CD4-positive, CD25-positive, alpha-beta regulatory T cell (primary cell): ENCODE data around the gene APC. TPM values are rescaled to one million over a fixed set of nuclear protein-coding genes. Genes with fewer than 3 reads are reported as not detected.

Experiments
- ATAC-seq, 2 donors: fragments of 150-1000 bp; cut with Tn5 transposase; one replicate each; pipeline ENCODE4 v1.10.0; 2021; ENCODE audit warnings: low read depth in 2 of 2, moderate number of reproducible peaks in 2 of 2, moderate library complexity in 1 of 2
- DNase-seq, 3 donors: peaks; one replicate each; pipeline versions ENCODE4 v3.0.0 to v3.0.0-alpha.2; 2012 to 2022; ENCODE audit warnings: mixed read lengths in 1 of 3
- H3K27ac ChIP-seq: one replicate; pipeline ENCODE4 v1.7.0; 2013; ENCODE audit warnings: mild to moderate bottlenecking, low read length; ENCODE audit not compliant: insufficient read depth, poor library complexity, severe bottlenecking
- H3K27me3 ChIP-seq: one replicate; pipeline ENCODE4 v1.7.0; 2013; ENCODE audit warnings: low read length; ENCODE audit not compliant: control insufficient read depth, insufficient read depth
- H3K36me3 ChIP-seq: one replicate; pipeline ENCODE4 v1.7.0; 2013; ENCODE audit warnings: mild to moderate bottlenecking, low read length, moderate library complexity; ENCODE audit not compliant: control insufficient read depth, insufficient read depth
- H3K4me1 ChIP-seq: 2 replicates; pipeline ENCODE4 v1.7.0; 2013; ENCODE audit warnings: mild to moderate bottlenecking, low read length; ENCODE audit not compliant: insufficient read depth, control insufficient read depth, poor library complexity, severe bottlenecking
- H3K4me3 ChIP-seq: one replicate; pipeline ENCODE4 v1.7.0; 2013; ENCODE audit warnings: low read depth, mild to moderate bottlenecking, low read length, moderate library complexity
- H3K9me3 ChIP-seq, 2 experiments: 1 replicate in 1 of 2; 2 replicates in 1 of 2; pipeline ENCODE4 v1.7.0; 2013; ENCODE audit warnings: low read length in 2 of 2, mild to moderate bottlenecking in 1 of 2, moderate library complexity in 1 of 2; ENCODE audit not compliant: control insufficient read depth in 2 of 2
- H3K27ac Mint-ChIP-seq, 3 donors: one replicate each; pipeline ENCODE4 v1.8.0; 2020 to 2022; ENCODE audit warnings: mild to moderate bottlenecking in 3 of 3, mixed read lengths in 3 of 3, moderate library complexity in 2 of 3
- H3K27me3 Mint-ChIP-seq: one replicate; pipeline ENCODE4 v1.8.0; 2022; ENCODE audit warnings: mild to moderate bottlenecking, mixed read lengths
- H3K36me3 Mint-ChIP-seq: one replicate; pipeline ENCODE4 v1.8.0; 2020; ENCODE audit warnings: mixed read lengths
- H3K4me1 Mint-ChIP-seq, 4 donors: one replicate each; pipeline ENCODE4 v1.8.0; 2020 to 2022; ENCODE audit warnings: mixed read lengths in 4 of 4, mild to moderate bottlenecking in 1 of 4
- H3K4me3 Mint-ChIP-seq, 4 donors: one replicate each; pipeline ENCODE4 v1.8.0; 2020 to 2022; ENCODE audit warnings: mild to moderate bottlenecking in 4 of 4, mixed read lengths in 4 of 4, moderate library complexity in 3 of 4
- H3K9me3 Mint-ChIP-seq, 7 donors: one replicate each; pipeline ENCODE4 v1.8.0; 2020 to 2022; ENCODE audit warnings: mixed read lengths in 7 of 7, mild to moderate bottlenecking in 3 of 7, moderate library complexity in 2 of 7
- polyA plus RNA-seq, 4 donors: library from polyadenylated mRNA; unstranded; fragments of 300-500 nt; fragmentation: Illumina TruSeq; gene quantifications; one replicate each; pipeline ENCODE4 v1.2.3, GENCODE V29; 2021
- total RNA-seq: library from RNA; stranded (reverse); gene quantifications from one replicate; pipeline ENCODE4 v1.2.3, GENCODE V29; 2022

APC gene
- total and polyA plus RNA-seq, 5 donors from 2014 or later = 7.6 to 40.5 (median 21.4) TPM

DNA sequence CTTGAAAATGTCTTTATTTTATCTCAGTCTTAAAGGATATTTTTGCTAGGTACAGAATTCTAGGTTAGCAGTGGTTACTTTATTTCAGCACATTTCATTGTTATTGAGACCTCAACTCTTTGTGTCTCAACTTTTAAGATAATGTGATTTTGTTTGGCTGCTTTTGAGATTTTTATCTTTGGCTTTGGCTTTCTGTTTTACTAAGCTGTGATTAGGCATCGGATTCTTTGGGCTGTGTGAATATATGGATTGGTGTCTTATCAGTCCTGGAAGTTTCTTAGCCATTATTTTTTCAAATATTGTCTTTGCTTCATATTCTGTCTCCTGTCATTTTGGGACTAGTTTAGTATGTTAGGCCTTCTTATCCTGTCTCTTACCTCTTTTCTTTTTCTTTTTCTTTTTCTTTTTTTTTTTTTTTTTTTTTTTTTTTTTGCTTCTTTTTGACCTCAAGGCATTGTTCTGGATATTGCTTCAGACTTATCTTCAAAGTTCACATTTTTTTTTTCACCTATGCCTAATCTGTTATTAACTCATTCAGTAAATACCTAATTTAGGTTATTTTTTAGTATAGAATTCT lies 20.1 kb upstream of the APC start:
- no peak for ATAC-seq
- Histone ChIP-seq H3K4me3 (no peak overlapping the region), H3K4me1 (no peaks in the 10 kb centered on the region), H3K9me3 (no peaks in the 10 kb centered on the region), H3K36me3 (no peaks in the 10 kb centered on the region), H3K27ac (no peak overlapping the region), H3K27me3 (no peaks in the 10 kb centered on the region)
- DNase-seq = no peak
- peaks cover 0 to 2% (median 0%) of the 10 kb centered on the region in 7 donors for H3K9me3 Mint-ChIP-seq
- H3K4me3 Mint-ChIP-seq = no peak overlapping the region
- H3K36me3 Mint-ChIP-seq = peaks cover 17% of the 10 kb centered on the region
- peaks cover 45 to 77% (median 47%) of the 10 kb centered on the region in 4 donors for H3K4me1 Mint-ChIP-seq
- no peak overlapping the region for H3K27ac Mint-ChIP-seq
- H3K27me3 Mint-ChIP-seq = peaks cover 4% of the 10 kb centered on the region

DNA sequence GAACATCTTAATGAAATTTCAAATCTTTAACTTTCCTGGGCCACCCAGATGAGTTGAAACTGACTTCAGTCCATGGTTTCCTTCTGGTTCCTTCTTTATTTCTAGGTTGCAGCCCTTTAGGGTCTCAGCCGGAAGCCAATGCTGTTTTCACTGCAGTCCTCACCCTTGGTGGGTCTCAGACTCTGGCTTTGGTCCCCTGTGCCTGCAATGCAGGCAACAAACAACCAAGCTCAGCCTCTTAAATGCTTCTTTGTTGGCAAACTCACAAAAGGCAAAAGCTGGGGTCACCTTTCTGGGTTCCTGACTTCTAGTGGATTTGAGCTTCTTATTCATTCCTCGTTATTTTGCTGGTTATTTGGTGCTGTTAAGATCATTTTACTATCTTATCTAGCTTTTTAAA lies 19.3 kb upstream of the APC start:
- Mint-ChIP-seq H3K9me3 (peaks cover 0 to 2% (median 0%) of the 10 kb centered on the region in 7 donors), H3K27me3 (peaks cover 4% of the 10 kb centered on the region), H3K4me1 (peaks cover 42 to 78% (median 50%) of the 10 kb centered on the region in 4 donors), H3K36me3 (peaks cover 14% of the 10 kb centered on the region), H3K27ac (no peak overlapping the region), H3K4me3 (no peak overlapping the region)
- H3K27ac ChIP-seq = no peak overlapping the region
- H3K27me3 ChIP-seq = no peaks in the 10 kb centered on the region
- DNase-seq = no peak
- no peaks in the 10 kb centered on the region for H3K36me3 ChIP-seq
- ATAC-seq = no peak
- H3K4me3 ChIP-seq = no peak overlapping the region
- H3K4me1 ChIP-seq = no peaks in the 10 kb centered on the region
- H3K9me3 ChIP-seq = no peaks in the 10 kb centered on the region

DNA sequence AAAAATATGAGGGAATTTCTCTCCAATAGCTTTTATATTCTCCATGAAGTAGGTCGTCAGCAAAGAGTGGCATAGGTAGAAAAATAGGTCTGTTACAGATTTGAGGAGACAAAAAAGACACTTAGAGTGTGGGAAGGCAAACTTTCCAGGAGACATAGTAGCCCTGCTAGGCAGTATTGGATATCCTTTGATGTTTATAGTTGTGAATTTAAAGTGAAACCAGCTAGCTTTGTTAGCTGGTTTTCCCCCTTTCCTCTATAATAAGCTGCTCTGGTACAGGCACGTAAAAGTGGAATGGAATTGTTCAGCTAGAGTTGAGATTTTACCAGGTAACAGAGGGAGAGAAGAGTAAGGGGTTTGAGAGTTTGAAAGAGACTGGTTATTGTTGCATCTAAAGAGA lies 17.1 kb upstream of the APC start:
- Mint-ChIP-seq H3K4me1 (peaks cover 45 to 76% (median 49%) of the 10 kb centered on the region in 4 donors), H3K4me3 (no peak overlapping the region), H3K27me3 (no peaks in the 10 kb centered on the region), H3K36me3 (peaks cover 14% of the 10 kb centered on the region), H3K27ac (no peak overlapping the region), H3K9me3 (peaks cover 0 to 2% (median 0%) of the 10 kb centered on the region in 7 donors)
- Histone ChIP-seq H3K4me1 (no peaks in the 10 kb centered on the region), H3K27ac (no peak overlapping the region), H3K4me3 (no peak overlapping the region), H3K9me3 (no peaks in the 10 kb centered on the region), H3K36me3 (no peaks in the 10 kb centered on the region), H3K27me3 (no peaks in the 10 kb centered on the region)
- no peak for ATAC-seq
- no peak for DNase-seq

DNA sequence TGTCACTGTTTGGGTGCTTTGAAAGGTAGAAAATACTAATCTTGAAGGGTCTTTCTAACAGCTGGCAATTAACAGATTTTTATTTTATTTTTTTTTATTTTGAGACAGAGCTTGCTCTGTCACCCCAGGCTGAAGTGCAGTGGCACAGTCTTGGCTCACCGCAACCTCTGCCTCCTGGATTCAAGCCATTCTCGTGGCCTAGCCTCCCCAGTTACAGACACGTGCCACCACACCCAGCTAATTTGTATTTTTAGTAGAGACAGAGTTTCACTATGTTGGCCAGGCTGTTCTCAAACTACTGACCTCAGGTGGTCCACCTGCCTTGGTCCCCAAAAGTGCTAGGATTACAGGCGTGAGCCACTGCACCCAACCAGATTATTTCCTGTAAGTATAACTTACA lies 12.8 kb upstream of the APC start:
- Histone ChIP-seq H3K27me3 (no peaks in the 10 kb centered on the region), H3K9me3 (no peaks in the 10 kb centered on the region), H3K36me3 (no peaks in the 10 kb centered on the region), H3K4me1 (no peaks in the 10 kb centered on the region), H3K27ac (no peak overlapping the region), H3K4me3 (no peak overlapping the region)
- peaks cover 41 to 65% (median 47%) of the 10 kb centered on the region in 4 donors for H3K4me1 Mint-ChIP-seq
- H3K9me3 Mint-ChIP-seq = peaks cover 0 to 2% (median 0%) of the 10 kb centered on the region in 7 donors
- H3K27ac Mint-ChIP-seq = peak overlapping the region in 1 of 3 donors; percentile 31
- ATAC-seq (no peak), DNase-seq (no peak)
- peaks cover 10% of the 10 kb centered on the region for H3K36me3 Mint-ChIP-seq
- no peak overlapping the region for H3K4me3 Mint-ChIP-seq
- H3K27me3 Mint-ChIP-seq = no peaks in the 10 kb centered on the region

DNA sequence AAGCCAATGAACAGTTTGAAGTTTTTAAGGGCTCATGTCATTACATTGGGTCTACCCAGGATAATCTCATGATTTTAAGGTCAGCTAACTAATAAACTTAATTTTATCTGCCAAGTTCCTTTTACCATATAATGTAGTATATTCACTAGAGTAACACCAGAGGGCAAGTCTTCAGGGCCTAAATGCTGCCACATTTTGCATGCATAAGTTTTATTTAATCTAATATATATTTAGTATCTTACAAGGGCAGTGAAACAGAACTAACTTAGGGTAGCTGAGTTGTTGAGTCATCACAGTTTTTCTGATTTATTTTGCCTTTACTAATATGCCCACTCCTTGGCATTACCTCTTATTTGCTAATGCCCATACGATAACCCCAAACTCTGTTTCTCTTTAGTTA lies 8.1 kb upstream of the APC start:
- Histone ChIP-seq H3K27me3 (no peaks in the 10 kb centered on the region), H3K27ac (no peak overlapping the region), H3K4me1 (no peaks in the 10 kb centered on the region), H3K9me3 (no peaks in the 10 kb centered on the region), H3K36me3 (no peaks in the 10 kb centered on the region), H3K4me3 (no peak overlapping the region)
- peaks cover 0 to 2% (median 0%) of the 10 kb centered on the region in 7 donors for H3K9me3 Mint-ChIP-seq
- no peak overlapping the region for H3K4me3 Mint-ChIP-seq
- ATAC-seq = no peak
- H3K4me1 Mint-ChIP-seq = peaks cover 9 to 42% (median 28%) of the 10 kb centered on the region in 4 donors
- H3K27me3 Mint-ChIP-seq = no peaks in the 10 kb centered on the region
- H3K36me3 Mint-ChIP-seq = no peaks in the 10 kb centered on the region
- DNase-seq = no peak
- no peak overlapping the region for H3K27ac Mint-ChIP-seq

DNA sequence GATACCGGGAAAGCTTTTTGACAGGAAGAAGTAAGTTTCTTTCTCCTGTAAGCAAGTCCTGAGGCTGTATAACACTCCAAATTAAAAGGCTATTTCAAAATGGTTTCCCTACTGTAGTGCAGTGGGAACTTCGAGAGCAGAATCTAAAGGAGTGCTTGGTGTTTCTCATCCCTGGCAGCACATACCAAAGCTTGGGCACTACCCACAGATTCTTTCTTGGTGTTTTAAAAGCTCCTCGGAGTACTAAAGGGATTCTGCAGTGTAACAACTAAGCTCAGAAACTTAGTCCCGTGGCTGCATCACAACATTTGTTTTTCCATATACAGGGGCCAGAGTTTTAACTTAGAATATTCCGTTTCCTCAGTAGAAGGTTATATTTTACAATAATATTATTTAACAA lies 5.6 kb upstream of the APC start:
- Histone ChIP-seq H3K27me3 (no peaks in the 10 kb centered on the region), H3K4me3 (no peak overlapping the region), H3K4me1 (peaks cover 3% of the 10 kb centered on the region), H3K27ac (no peak overlapping the region), H3K9me3 (no peaks in the 10 kb centered on the region), H3K36me3 (no peaks in the 10 kb centered on the region)
- DNase-seq = no peak
- no peaks in the 10 kb centered on the region for H3K36me3 Mint-ChIP-seq
- H3K4me1 Mint-ChIP-seq = peaks cover 12 to 38% (median 27%) of the 10 kb centered on the region in 4 donors
- H3K27me3 Mint-ChIP-seq = no peaks in the 10 kb centered on the region
- no peak for ATAC-seq
- H3K9me3 Mint-ChIP-seq = peaks cover 0 to 2% (median 0%) of the 10 kb centered on the region in 7 donors
- no peak overlapping the region for H3K27ac Mint-ChIP-seq
- H3K4me3 Mint-ChIP-seq = no peak overlapping the region

DNA sequence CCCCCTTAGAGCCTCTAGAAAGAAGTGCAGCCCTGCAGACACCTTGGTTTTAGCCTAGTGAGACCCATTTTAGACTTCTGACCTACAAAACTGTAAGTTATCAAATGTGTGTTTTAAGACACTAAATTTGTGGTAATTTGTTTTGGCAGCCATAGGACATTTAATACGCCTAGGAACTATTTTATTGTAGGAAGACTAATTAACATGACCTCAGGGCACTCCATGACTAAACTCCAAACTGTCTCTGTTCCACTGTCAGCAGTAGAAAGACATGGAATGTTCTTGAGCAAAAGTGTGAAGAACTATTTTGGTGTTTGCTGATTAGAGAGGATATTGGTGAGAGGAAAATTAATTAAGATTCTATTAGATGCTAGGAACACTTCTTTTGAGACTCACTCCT lies 4.1 kb upstream of the APC start:
- peaks cover 12 to 47% (median 35%) of the 10 kb centered on the region in 4 donors for H3K4me1 Mint-ChIP-seq
- H3K9me3 Mint-ChIP-seq = no peaks in the 10 kb centered on the region
- H3K27me3 Mint-ChIP-seq = no peaks in the 10 kb centered on the region
- Histone ChIP-seq H3K9me3 (no peaks in the 10 kb centered on the region), H3K4me3 (no peak overlapping the region), H3K27ac (no peak overlapping the region), H3K36me3 (no peaks in the 10 kb centered on the region), H3K4me1 (peaks cover 17% of the 10 kb centered on the region), H3K27me3 (no peaks in the 10 kb centered on the region)
- no peak overlapping the region for H3K27ac Mint-ChIP-seq
- H3K4me3 Mint-ChIP-seq = no peak overlapping the region
- no peak for DNase-seq
- ATAC-seq = no peak
- peaks cover 4% of the 10 kb centered on the region for H3K36me3 Mint-ChIP-seq

DNA sequence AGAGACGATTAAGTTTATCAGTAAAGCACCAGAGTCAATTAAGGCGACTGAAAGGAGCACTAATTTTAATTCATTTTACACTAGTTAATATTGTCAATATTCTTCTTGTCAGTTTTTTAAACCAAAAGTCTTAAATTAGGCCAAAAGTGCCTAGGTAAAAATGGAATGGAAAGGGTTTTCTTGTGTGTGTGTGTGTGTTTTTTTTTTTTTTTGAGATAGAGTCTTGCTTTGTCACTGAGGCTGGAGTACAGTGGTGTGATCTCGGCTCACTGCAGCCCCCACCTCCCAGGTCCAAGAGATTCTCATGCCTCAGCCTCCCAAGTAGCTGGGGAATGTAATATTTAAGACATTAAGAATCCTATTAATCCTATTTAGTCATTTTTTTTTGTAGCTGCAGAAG lies 3.1 kb upstream of the APC start:
- no peaks in the 10 kb centered on the region for H3K27me3 ChIP-seq
- peaks cover 18% of the 10 kb centered on the region for H3K4me1 ChIP-seq
- H3K36me3 ChIP-seq = no peaks in the 10 kb centered on the region
- no peak overlapping the region for H3K27ac ChIP-seq
- no peak overlapping the region for H3K4me3 ChIP-seq
- no peaks in the 10 kb centered on the region for H3K9me3 Mint-ChIP-seq
- no peak for DNase-seq
- H3K36me3 Mint-ChIP-seq = peaks cover 4% of the 10 kb centered on the region
- ATAC-seq = no peak
- H3K9me3 ChIP-seq = no peaks in the 10 kb centered on the region
- peak overlapping the region in 1 of 4 donors; percentile 15 for H3K4me3 Mint-ChIP-seq
- no peak overlapping the region for H3K27ac Mint-ChIP-seq
- peaks cover 4 to 39% (median 28%) of the 10 kb centered on the region in 4 donors for H3K4me1 Mint-ChIP-seq
- H3K27me3 Mint-ChIP-seq = no peaks in the 10 kb centered on the region
